GM19099 (cell line): Measurements from ENCODE around the gene TESK1.

ENCODE experiments used
- POLR2A ChIP-seq: IDR thresholded peaks from 3 replicates; pipeline ENCODE4 v1.6.1; 2011; ENCODE audit warnings: low read depth; ENCODE audit not compliant: insufficient read length; ENCODE audit errors: extremely low read depth

The TESK1 gene

GRCh38 chr9:35570709-35571504 lies 34.2 kb upstream of the TESK1 start:
- TF ChIP-seq POLR2A = no peak

- TF ChIP-seq POLR2A = no peak
These were observed 30.4 kb upstream of the TESK1 start for GRCh38 chr9:35574578-35575122.

- TF ChIP-seq POLR2A = no peak
These were observed 29.6 kb upstream of the TESK1 start for GRCh38 chr9:35575478-35575877.

GRCh38 chr9:35577486-35577885 lies 27.6 kb upstream of the TESK1 start:
- TF ChIP-seq POLR2A = no peak

- no peak for TF ChIP-seq POLR2A
These were observed 25.9 kb upstream of the TESK1 start for GRCh38 chr9:35579130-35579529.

- TF ChIP-seq POLR2A = no peak
These were observed 11.5 kb upstream of the TESK1 start for GRCh38 chr9:35593581-35593980.

GRCh38 chr9:35594471-35594870 lies 10.6 kb upstream of the TESK1 start:
- no peak for TF ChIP-seq POLR2A

- TF ChIP-seq POLR2A = no peak
These were observed 6.0 kb upstream of the TESK1 start for GRCh38 chr9:35598866-35599590.

GRCh38 chr9:35599763-35600604 lies 5.1 kb upstream of the TESK1 start:
- no peak for TF ChIP-seq POLR2A

GRCh38 chr9:35603506-35603985 lies 1.5 kb upstream of the TESK1 start:
- no peak for TF ChIP-seq POLR2A

GRCh38 chr9:35603986-35604577 lies 980 bp upstream of the TESK1 start:
- TF ChIP-seq POLR2A = peak; percentile 71

- peak; percentile 2 for TF ChIP-seq POLR2A
These were observed 482 bp downstream of the TESK1 start for GRCh38 chr9:35605351-35606137.

- TF ChIP-seq POLR2A = no peak
These were observed 1.1 kb downstream of the TESK1 start for GRCh38 chr9:35606138-35606504.

GRCh38 chr9:35606726-35607125 lies 1.7 kb downstream of the TESK1 start:
- no peak for TF ChIP-seq POLR2A
